ENCODE data around the gene AHCYL2.
"Not testable (repeated sequence)": the region's sequence is repeated elsewhere in the genome, so short reads cannot be mapped to it uniquely, and the experiment has no call there.

AHCYL2 gene

DNA sequence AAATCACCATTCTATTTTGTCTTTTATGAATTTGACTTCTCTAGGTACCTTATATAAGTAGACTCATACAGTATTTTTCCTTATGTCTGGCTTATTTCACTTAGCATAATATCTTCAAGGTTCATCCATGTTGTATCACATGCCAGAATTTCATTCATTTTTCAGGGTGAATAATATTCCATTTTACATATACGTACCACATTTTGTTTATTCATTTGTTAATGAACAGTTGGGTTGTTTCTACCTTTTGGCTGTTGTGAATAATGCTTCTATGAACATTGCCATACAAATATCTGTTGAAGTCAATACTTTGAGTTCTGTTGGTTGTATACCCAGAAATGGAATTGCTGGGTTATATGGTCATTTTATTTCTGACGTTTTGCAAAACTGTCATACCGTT lies 20.7 kb downstream of the AHCYL2 start:
- FAIRE-seq, result no peak

DNA sequence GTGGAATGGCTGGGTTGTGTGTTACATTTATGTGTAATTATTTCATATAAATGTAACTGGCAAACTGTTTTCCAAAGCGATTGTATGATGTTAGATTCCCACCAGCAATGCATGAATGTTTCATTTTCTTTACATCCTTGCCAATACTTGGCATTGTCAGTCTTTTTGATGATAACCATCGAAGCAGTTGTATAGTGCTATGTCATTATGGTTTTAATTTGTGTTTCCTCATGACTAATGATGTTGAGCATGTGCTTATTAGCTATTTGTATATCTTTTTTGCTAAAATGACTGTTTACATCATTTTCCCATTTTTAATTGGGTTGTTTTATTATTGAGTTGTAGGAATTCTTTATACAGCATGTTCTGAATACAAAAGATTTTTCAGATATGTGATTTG lies 22.3 kb downstream of the AHCYL2 start:
- no peak for FAIRE-seq

DNA sequence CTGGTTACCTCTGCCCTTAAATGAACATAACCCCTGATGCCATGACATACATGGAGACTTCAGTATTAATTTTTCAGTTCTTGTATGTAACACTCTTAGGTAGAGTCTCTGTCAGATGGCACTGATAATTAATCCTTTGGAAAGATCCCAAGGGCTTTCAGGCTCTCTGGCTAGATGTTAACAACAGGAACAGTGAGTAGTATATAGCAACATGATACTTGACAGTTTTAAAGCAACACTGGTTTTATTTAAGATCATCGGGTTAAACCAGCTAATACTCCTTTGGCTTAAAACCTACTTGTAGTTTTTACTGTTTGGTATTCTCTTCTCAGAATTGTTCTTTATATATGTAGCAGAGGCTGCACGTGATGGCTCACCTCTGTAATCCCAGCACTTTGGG lies 27.3 kb downstream of the AHCYL2 start:
- no peak for FAIRE-seq

DNA sequence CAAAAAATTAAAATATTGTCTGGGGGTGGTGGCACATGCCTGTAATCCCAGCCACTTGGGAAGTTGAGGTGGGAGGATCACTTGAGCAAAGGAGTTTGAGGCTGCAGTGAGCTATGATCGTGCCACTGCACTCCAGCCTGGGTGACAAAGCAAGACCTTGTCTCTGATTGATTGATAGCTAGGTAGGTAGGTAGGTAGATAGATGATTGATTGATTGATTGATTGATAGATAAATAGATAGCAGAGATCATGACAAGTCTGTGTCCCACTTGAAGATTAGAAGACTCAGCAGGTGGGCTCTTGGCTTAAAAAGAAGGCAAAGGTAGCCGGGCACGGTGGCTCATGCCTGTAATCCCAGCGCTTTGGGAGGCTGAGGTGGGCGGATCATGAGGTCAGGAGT lies 27.8 kb downstream of the AHCYL2 start:
- FAIRE-seq, result not testable (repeated sequence)

DNA sequence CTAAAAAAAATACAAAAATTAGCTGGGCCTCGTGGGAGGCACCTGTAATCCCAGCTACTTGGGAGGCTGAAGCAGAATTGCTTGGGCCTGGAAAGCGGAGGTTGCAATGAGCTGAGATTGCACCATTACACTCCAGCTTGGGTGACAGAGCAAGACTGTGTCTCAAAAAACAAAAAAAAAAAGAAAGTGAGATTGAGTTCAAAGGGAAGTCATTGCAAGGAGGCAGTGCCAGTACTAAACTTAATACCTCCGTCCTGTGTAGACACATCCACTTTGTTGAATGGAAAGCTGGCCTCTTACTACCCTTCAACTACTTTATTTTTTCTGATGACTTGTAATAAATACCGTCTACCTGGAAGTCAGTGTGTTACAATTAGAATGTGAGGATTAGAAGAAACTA lies 31.0 kb downstream of the AHCYL2 start:
- FAIRE-seq, result no peak

DNA sequence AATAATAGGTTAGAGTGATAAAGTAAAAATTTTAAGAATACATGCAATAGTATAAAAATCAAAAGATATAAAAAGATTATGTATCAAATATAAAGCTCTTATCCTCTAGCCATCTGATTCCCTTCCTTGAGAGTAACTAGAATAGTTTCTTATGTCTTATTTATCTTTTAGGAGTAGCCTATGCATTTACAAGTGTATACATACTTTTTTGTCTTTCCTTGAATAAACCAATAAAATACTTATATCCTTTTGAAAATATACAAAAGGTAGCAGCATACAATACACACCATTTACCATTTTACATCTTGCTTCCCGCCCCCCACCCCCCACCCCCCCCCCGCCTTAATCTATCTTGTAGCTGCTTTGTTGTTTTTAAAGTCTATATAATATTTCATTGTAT lies 31.4 kb downstream of the AHCYL2 start:
- FAIRE-seq, result no peak

DNA sequence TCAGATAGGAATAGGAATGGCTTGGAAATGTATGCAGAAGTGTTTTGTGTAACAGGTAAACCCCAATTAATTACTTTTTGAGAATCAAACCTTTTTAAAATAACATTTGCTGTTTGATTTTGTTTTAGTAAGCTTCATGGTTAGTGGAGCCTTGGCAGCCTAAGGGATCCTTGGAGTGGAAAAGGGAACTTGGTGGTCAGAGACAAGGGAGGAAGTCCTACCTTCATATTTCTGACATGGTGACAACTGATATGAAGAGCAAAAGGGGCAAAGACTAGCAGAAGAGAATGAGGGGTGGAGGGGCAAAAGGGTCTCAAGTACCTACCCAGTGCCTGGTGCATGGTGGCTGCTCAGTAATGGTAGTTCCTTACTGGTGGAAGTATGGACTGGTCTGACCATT lies 32.3 kb downstream of the AHCYL2 start:
- FAIRE-seq, result no peak

DNA sequence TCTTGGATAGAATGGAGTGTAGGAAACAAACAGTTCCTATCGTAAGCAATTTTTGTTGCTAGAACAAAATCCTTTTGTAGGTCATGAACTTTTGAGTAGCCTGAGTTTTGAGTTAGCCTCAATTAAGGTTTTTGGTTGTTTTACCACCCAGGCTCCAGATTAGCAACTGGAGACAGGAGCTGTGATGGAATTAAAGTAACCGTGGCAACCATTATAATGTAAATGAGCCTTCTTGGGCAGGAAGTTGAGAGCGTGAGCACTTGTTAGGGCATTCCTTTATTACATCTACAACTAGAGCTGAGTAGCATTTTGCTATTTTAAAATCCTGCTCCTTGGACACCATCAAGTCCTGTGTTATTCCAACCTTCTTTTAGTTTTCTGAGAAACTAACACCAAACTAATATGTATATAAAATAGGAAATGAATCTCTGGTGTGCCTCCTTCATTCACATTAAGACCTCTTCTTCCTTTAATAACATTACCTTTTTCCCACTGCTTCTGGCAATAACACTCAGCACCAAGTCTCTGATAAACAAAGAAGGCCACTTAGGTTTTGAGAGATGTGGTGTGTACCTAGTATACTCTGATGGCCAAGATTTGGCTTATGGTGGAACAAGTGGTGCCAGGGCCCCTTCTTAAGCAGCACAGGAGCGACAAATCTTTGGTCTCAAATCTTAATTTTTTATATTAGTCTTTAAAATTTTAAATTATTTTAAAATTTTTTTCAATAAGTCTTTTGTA lies 34.0 kb downstream of the AHCYL2 start:
- FAIRE-seq, result no peak

DNA sequence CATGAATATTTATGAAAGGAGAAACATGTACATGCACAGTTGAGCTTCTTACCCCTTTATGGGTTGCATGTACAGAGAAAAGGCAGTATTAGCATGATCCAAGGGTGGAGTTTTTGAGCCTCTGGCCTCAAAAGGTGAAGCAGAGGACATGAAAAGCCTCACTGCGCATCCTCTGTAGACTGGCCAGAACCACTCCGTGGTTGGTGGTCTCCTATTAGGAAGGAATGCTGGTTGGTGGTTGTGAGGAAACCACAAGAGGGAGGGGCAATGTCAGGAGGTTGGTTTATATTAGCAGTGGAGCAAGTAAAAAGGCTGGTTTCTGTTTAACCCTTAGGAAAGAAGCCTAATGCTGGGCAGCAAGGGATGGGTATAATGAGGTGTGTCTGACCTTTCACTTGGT lies 37.5 kb downstream of the AHCYL2 start:
- FAIRE-seq, result no peak

DNA sequence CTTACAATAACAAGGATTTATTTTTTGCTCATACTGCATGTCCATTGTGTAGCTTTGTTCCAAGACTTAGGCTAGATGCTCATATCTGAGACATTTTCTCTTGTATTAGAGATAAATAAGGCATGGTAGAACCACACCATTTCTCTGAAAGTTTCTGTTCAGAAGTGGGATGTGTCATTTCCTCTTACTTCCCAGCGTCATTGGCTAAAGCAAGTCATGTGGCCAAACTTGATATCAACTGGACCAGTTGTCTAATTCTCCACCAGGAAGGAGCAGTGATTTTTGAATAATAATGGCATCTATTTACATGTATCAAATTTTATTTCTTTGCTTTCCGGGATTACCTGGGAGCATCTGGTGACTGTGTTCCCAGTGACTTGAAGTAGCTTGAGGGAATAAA lies 38.3 kb downstream of the AHCYL2 start:
- no peak for FAIRE-seq

DNA sequence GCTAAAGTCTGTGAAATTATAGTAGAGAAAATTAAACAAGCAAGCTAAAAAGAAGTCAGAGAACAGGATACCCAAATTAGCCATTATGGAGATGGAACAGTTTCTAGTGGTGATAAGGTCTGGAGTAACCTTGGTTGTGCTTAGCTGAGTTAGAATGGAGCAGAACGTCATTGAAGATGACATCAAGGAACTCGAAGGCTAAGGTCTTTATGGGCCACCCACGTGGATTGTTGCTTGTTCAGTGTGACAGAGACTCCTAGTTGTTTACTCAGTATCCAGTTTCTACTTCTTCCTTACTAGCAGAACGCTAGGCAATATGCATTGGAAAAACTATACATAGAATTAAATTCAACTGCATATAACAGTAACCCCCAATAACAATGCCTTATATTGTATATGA lies 39.7 kb downstream of the AHCYL2 start:
- no peak for FAIRE-seq

DNA sequence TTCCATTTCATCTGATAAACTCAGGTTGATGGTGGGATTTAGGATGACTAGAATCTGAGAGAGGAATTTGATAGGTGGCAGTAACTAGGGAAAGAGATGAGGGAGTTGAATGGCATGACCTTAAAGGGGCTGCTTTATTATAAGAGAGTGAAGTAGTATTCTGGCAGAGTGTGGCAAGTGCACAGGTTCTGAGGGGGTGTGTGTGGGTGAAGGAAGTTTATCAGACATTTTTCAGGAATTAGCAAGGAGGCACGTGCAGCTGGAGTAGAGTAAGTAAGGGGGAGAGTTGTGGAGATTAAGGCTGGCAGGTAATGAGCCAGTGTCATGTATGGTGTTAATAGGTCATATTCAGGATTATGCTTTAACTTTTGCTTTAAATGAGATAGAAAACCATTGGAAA lies 40.5 kb downstream of the AHCYL2 start:
- FAIRE-seq, result no peak

DNA sequence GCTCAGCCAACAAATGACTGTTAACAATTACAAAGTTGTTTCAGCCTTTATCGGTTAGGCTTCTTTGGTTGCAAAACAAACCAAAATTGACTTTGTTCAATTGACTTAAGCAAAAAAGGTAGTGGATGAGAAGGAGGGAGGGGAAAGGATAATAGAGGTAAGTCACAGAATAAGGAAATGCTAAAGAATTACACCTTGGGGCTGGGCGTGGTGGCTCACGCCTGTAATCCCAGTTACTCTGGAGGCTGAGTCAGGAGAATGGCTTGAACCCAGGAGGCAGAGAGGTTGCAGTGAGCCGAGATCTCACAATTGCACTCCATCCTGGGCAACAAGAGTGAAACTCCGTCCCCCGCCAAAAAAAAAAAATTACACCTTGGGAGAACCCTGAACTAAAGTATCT lies 41.4 kb downstream of the AHCYL2 start:
- no peak for FAIRE-seq

DNA sequence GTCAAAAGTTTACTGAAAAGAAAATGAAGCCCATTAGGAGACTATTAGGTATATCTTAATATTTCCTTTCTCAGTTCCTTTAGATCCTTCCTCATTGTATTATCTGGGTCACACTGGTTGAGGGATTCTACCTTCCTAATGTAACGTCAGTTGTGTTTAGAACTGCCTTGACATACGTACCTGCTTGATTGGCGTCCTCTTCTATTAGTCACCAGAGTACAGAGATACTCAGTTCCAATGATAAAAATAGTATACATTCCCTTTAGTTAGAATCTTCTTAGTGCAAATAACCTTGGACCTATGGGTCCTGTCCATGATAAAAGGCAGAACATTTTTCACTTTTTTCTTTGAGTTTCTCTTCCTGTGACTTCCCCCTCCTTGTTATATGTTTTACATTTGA lies 45.2 kb downstream of the AHCYL2 start:
- FAIRE-seq, result no peak

DNA sequence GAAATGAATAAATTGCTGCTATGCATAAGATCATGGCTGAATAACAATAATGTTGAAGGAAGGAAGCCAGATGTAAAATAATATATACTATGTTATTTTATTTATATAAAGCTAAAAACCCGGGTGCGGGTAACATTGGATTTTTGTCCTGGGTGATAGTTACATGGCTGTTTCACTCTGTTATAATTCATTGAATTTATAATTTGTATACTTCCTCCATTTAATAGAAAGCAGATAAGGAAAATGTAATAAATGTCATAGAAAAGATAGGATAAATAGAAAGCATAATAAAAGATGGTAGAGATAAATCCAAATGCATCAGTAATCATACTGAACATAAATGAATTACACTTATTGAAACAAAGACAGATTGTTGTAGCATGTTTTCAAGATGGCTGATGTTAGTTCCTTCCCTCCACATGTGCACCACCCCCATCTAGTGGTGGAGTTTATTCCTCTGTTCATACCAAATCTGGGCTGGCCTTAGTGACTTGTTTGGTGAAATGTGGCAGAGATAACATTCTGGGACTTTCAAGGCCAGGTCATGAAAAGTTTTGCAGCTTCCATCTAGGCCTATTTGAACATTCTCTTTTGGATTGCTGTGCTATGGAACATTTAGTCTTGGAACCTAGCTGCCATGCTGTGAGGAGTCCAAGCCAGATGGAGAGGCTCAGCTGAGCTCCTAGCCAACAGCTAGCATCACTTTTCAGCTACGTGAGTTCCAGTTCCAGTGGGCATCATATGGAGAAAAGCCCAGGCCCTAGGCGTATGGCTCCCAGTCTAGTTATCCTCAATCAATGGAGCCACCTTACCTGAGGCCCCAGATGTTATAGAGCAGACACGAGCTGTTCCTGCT lies 46.9 kb downstream of the AHCYL2 start:
- FAIRE-seq, result peak; percentile 80

DNA sequence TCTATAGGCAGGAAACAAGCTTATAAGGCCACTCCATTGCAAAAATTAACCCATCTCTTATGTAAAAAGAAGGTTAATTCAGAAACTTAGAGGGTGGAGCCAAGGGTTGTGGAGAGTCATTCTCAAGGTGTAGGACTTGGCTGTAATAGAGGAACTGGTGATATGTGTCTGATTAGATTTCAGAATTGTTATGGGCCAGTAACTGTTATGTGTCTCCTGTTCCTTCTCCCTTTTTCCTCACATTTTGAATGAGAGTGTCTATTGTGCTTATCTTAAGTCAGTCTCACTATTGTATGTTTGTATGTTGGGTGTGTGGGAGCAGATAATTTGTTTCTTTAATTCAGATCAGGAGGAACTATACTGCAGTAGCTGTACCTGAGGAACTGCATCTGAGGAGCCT lies 49.1 kb downstream of the AHCYL2 start:
- no peak for FAIRE-seq

DNA sequence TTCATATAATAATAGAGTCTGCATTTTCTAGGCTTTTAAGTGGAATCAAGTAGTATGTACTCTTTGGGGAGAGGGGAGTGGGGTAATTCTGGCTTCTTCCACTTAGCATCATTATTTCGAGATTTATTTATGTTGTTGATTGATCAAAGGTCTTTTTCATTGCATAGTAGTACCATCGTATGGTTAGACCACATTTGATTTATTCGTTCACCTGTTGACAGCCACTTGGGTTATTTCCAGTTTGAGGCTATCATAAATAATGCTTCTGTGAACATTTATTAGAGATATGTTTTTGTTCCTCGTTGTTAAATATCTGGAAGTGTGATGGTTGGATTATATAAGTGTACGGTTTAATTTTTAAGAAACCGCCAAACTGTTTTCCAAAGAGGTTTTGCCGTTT lies 52.8 kb downstream of the AHCYL2 start:
- FAIRE-seq, result no peak

DNA sequence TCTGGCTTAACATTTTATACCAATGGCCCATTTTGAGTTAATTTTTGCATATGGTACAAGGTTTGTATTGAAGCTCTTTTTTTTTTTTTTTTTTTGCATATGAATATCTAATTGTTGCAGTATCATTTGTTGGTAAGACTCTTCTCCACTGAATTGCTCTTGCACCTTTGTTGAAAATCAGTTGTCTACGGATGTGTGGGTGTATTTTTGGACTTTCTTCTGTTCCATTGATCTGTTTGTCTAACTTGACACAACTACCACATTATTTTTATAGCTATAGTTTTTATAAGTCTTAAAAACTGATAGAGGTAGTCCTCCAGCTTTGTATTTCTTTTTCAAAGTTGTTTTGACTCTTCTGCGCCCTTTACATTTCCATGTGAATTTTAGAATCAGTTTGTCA lies 53.9 kb downstream of the AHCYL2 start:
- no peak for FAIRE-seq

DNA sequence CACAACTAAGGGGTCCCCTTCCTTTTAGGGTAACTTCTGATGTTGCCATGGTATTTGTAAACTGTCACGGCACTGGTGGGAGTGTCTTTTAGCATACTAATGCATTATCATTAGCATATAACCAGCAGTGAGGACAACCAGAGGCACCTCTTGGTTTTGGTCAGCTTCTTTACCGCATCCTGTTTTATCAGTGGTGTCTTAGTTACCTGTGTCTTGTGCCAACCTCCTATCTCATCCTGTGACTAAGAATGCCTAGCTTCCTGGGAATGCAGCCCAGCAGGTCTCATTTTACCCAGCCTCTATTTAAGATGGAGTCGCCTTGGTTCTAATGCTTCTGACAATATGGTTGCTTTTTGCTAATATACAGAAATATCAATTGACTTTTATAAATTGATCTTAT lies 54.9 kb downstream of the AHCYL2 start:
- FAIRE-seq, result no peak

DNA sequence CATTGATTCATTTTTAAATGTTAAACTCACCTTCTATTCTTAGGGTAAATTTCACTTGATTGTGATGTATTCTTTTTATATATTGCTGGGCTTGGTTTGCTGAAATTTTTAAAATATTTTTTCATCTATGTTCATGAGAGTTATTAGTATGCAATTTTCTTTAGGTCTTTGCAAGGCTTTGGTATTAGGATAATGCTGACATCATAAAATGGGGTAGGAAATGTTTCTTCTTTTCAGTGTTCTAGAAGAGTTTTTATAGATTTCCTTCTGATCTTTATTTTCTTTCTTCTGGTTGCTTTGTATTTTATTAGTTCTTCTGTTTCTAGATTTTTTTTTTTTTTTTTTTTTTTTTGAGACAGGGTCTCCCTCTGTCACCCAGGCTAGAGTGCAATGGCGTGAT lies 56.3 kb downstream of the AHCYL2 start:
- no peak for FAIRE-seq

DNA sequence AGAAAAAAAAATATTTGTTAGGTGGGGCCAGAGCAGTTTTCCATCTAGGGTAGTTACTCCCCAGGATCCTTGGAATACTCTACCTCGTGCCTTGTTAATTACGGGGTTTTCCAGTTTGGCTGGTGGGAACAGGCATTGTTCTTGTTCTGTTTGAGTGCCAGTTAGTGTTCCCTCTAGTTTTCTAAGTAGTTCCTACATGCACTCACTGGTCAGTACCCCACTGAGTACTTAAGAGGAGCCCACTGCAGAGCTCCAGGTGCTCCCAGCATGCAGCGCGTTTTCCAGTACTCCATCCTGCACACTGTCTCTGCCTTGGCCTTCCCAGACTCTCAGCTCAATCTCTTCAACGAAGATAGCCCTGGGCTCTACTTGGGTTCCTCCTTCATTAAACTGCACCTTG lies 58.0 kb downstream of the AHCYL2 start:
- no peak for FAIRE-seq

DNA sequence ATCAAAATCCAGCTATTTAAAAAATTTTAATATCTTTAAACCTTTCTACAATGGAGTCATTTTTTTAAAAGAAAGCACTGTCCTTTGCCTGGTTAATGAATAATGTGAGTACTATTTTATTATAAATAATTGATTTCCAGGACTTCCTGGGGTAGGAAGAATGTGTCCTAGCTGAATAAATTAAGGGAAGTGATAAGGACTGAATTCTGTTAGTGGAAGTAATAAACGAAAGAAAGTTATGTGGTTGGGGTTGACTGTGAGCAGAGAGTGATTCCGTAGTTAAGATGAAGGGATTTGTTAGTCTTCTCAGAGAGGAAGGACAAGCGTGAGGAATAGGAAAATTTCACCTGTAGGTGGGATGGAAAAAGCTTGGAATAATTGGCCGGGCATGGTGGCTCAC lies 59.1 kb downstream of the AHCYL2 start:
- FAIRE-seq, result no peak

DNA sequence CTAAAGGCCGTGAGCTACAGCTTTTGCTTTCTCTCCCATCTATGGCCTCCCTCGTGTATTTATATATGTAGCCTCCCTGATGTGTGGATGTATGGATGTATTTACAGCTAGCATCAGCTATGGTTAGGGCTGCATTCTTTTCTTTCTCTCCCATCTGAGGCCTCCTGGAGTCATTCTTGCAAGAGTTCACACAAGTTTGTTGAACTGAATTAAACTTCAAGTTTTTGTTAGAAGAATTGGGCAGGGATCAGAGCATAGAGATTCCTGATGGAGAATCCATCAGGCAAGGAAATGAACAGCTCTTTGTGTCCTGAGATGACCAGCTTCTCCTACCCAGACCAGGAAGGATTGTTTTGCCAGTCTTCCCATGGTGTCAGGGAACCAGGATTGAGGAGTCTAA lies 60.3 kb downstream of the AHCYL2 start:
- no peak for FAIRE-seq

DNA sequence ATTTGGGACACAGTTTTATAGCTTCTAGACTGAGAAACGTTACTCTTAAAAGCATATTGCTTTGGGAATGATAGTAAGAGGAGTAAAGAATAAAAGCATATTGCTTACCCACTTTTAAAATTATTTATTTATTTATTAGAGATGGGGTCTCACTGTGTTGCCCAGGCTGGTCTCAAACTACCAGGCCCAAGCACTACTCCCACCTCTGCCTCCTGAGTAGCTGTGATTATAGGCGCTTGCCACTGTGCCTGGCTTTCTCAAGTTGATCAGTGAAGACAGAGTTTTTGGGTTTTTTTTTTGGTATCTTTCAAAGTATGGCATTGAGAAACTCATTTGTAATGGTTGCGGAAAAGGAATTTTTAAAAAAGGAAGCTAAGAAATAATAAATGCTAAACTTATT lies 68.0 kb downstream of the AHCYL2 start:
- FAIRE-seq, result no peak

DNA sequence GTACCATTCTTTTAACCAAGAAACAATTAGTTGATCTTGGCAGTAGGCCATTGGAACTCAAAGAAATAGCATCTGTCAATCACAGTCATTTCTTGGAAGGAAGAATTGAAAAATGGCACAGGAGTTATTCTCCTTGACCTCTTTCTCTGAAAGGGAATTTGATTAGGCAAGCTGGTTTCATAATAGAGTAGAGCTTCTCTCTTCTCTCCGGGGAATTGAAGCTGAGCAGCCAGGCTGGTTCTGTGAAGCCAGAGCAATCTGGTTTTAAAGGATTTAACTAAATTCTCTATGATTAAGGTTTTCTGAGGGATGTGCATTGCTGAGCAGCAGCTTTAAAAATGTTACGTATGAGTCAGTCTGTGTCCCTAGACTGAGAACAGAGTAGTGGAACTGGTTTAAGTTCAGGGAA lies 70.2 kb downstream of the AHCYL2 start:
- FAIRE-seq, result no peak

Data from colon (tissue), 2 donors.